Stimulated activated CD4-positive, alpha-beta T cell treated with anti-CD3 and anti-CD28 coated beads, Interleukin-4, amount 100 ng/mL, for 48 hours (primary cell): ENCODE measurements around the gene LCOR.
"Not testable (repeated sequence)": the region's sequence is repeated elsewhere in the genome, so short reads cannot be mapped to it uniquely, and the experiment has no call there.

ENCODE experiments used
- DNase-seq, 2 donors: peaks; one replicate each; pipeline ENCODE4 v3.0.0-alpha.2; 2020; ENCODE audit warnings: low read depth in 2 of 2

The LCOR gene

GRCh38 chr10:97032624-97033023 lies 200.5 kb downstream of the LCOR start:
- DNase-seq = no peak

- DNase-seq = not testable (repeated sequence)
Measured at GRCh38 chr10:97033841-97034240, 201.7 kb downstream of the LCOR start.

- no peak for DNase-seq
Measured at GRCh38 chr10:97034301-97034700, 202.2 kb downstream of the LCOR start.

DNA sequence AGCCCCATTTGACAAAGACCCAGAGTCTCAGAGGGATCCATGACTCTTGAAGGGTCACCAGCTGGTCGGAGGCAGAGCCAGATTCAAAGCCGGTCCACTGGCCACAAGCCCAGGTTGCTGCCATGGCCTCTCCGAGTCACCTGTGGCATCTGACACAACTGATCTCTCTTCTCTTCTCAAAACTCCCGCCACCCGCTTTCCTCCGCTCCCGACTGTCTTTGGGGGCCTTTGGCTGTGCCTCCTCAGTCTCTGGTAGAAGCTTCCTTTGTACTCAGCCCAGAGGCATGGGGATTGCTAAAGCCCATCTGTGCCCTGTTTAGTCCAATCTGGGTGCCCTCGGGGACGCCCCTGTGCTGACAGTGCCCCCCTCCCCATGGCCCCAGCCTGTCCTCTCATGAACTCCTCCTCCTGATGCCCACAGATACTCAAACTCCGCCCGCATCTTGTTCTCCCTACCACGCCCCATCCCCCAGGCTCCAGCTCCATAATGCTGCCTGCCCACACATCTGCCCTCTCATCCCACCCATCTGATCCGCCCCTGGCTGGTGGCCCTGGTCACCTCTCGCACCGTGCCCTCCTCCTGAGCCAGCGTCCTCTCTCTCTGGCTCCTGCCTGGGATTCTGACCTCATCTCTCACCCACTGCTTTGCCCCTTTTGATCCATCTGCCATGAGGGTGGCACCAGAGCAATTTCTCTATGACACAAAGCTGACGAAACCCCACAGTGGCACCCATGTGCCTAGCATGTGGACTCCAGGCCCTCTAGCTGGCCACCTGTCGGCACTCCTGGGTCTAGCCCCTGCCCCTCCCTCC lies 203.1 kb downstream of the LCOR start:
- no peak for DNase-seq

- peak; percentile 66 to 70 for DNase-seq
Measured at GRCh38 chr10:97037365-97038361, 205.6 kb downstream of the LCOR start.

GRCh38 chr10:97038688-97039087 lies 206.6 kb downstream of the LCOR start:
- no peak for DNase-seq

- no peak for DNase-seq
Measured at GRCh38 chr10:97039538-97040247, 207.6 kb downstream of the LCOR start.

DNA sequence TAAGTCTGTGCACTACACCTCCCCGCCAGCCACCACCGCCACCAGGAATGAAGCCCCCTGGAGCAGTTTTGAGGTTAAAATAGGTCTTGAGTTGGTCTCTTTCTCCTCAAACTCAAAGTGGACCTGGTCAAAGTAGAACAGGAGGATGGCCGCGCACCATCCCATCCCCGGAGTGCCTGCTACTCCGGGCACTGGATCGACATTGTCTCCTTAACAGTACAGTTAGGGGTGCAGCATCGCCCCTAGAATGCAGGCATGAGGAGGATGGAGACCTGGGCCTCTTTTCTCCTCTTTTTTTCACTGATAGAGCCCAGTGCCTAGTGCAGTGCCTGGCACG lies 208.1 kb downstream of the LCOR start:
- DNase-seq = no peak

DNA sequence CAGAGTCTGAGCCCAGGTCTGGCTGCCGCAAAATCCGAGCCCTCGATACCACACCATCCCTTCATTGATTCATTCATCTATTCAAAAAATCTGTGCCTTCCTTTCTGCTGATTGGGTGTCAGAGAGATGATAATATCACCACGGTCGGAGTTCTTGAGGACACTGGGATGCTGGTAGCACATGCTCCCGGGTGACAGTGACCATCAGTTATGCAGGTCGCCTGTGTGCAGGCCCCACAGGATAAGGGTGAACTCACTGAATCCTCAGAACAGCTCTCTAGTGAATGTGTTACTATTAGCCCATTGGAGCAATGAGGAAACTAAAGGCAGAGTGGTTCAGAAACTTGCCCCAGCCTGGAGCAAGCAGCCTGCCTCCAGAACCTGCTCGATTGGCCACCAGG lies 208.6 kb downstream of the LCOR start:
- DNase-seq = no peak

DNA sequence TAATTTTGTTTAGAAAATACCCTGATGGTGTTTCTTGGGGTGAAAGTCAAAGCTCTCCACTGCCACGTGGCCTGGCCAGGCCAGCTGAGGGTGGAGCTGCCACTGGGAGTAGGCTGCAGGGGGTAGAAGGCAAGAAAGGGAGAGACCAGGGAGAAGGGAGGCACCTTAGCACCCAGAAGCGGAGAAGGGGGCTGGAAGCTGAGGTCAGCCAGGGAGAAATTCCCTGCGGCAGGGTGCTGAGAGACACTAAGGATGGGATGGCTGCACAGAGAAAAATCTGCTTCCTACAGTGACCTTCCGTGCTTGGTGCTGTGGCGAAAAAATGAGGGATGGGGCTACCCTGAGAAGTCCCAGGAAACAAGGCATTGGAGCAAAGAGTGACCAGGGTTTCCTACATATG lies 210.0 kb downstream of the LCOR start:
- no peak for DNase-seq

DNA sequence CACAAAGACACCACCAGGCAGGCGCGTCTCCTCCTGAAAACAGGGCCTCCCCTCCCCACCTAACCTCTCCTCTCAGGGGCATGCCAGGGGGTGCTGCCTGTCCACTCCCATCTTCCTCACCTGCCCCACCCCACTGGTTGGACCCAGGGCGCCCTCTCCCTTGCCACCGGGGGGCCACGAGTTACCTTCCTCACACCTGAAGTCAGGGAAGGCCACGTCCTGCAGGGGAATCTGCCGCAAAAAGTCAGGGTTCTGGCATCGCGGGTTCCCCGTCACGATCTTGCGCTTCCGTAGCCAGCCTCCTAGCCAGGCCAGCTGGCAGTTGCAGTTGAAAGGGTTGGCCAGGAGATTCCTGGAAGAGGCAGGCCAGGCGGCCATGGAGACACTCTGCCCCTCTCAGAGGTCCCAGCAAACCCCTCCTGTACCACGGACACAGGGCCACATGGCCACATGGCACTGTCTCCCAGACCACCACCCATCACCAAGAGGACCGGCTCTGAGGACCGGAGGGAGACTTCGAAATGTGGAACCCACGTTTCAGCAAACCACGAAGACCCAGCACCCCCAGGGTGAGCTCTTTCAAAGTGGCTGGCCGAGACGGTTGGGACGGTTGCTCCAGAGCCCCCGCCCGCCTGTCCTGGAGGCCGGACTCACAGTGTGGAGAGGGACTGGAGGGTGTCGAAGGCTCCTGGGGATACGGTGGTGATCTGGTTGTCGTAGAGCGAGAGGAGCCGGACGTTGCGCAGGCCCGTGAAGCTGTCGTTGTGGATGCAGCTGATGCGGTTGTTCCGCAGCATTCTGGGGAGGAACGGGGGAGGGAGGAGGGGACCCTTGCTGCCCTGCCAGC lies 210.8 kb downstream of the LCOR start:
- no peak for DNase-seq

DNA sequence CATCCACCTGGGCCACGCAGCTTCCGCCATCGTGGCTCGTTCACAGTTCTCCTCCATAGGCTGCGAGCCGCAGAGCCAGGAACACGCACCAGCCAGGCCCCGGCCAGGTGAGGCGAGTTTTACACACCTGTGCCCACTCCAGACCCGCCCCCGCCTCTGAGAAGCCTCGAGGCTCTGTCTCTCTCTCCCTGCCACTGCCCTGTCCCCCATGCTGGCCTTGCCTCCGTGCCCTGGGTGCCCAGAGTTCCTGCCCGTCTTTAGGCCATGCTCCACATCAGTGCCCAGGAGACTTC lies 211.4 kb downstream of the LCOR start:
- DNase-seq = no peak
